ENCODE results near the gene CSNK1G1.

CSNK1G1 gene

GRCh38 chr15:64152507-64153387 is 203.2 kb downstream of the CSNK1G1 start:
- DNase-seq, result no peak

DNA sequence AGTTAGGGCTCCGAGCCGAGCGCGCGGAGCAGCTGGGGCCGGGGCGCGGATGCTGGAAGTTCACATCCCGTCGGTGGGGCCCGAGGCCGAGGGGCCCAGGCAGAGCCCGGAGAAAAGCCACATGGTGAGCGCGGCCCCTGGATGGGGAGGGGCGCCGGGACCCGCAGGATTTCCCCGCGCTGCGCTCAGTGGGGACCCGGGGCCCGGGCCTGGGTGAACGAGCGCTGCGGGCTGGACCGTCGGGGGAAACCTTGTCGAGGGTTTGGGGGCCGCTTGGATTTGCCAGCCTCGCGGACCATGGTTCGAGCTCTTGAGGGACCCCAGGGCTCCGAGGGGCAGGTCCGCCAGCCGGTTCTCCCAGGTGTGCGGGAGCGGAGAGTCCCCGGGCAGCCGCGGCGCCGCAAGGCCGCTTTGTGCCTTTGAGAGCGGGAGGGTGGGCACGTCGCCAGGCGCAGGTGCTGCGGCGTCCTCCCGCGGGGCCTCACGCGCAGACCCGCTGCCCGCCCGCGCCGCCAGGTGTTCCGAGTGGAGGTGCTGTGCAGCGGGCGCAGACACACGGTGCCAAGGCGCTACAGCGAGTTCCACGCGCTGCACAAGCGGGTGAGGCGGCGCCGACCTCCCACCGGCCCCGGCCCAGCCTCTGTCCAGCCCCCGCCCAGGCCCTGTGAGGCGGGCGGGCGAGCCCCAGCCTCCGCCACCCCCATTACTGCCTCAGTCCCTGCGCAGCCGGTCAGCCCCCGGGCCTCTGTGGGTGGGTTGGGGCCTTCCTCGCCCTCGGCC is 204.1 kb downstream of the CSNK1G1 start, which contains the start of gene SNX22:
Gene SNX22, plus strand, starts transcription at position 5 of the 780 bp plus-strand sequence. Its CDS starts 45 bp downstream, at position 50.
- DNase-seq, result no peak

- no peak for DNase-seq
Measured at GRCh38 chr15:64149893-64150578, 205.9 kb downstream of the CSNK1G1 start.

DNA sequence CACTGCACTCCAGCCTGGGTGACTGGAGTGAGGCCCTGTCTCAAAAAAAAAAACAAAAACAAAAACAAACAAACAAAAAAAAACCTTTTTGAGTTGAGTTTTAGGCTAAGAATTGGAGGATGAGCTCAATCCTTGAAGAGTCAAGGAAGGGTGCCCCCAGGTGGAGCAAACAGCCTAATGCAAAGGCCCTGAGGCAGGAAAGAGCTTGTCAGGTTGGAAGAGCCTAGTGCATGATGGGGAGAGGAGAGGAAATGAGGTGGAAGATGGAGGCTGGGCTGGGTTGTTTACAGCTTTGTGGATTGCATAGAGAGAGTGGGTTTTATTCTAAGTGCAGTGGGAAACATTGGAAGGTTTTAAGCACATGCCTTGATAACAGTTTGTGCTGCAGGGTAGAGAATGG is 206.5 kb downstream of the CSNK1G1 start:
- peak; percentile 34 to 41 for DNase-seq

DNA sequence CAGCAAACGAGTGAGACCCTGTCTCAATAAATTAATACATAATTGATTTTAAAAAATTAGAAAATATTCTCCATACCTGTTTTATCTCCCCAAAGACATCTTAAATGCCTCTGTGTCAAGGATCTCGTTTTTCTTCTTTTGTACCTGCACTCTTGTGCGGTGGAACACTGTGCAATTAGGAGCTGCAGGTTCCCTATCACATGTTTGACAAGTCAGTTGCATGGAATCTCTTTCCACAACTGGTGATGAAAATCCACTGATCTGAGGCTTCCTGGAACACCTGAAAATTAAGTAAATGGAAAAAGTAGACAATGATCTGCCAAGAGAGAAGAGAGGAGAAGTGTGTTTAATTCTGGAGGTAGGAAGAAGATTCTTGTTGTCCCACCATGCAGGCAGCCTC is 207.4 kb downstream of the CSNK1G1 start:
- DNase-seq, result no peak

GRCh38 chr15:64148168-64148567 is 207.8 kb downstream of the CSNK1G1 start:
- no peak for DNase-seq

- no peak for DNase-seq
Measured at GRCh38 chr15:64146885-64147681, 208.9 kb downstream of the CSNK1G1 start.

GRCh38 chr15:64146520-64146884 is 209.5 kb downstream of the CSNK1G1 start:
- DNase-seq, result no peak

DNA sequence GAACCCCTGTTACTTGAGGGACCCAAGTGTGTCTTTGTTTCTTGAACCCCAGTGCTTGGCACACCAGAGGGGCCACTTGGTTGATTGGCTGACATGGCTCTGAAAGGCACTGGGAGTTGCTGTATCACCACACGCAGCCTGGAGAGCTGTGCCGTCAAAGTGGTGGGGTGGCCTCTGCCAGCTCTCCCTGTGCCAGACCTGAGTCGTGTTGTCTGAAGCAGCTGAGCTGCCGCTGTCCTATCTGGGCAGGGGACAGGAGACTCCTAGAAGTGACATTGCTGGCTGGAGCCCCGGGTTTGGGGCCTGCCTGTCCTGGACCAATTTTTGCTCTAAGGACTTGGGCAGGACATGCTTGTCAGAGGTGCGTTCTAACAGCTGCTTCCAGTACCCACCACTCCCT is 209.9 kb downstream of the CSNK1G1 start:
- DNase-seq, result no peak

GRCh38 chr15:64144565-64145281 is 211.2 kb downstream of the CSNK1G1 start:
- no peak for DNase-seq

DNA sequence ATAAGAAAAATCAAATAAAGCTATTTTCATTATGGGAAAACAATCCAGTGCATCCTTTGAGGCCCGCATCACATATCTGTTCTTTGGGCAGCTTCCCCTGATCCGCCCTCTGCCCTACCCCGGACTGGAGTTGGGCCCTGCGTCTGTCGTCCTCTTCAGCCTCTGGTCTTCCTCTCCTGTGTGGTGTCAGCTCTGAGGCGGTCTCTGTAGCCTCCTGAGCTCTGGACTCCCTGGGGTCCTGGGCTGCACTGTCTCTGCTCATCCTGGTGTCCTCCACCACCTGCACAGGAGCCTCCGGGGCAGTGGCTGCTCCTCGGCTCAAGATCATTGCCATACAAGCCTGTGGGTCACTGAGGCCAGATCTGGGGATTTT is 211.8 kb downstream of the CSNK1G1 start:
- DNase-seq, result no peak

- no peak for DNase-seq
Measured at GRCh38 chr15:64143276-64143675, 212.7 kb downstream of the CSNK1G1 start.

DNA sequence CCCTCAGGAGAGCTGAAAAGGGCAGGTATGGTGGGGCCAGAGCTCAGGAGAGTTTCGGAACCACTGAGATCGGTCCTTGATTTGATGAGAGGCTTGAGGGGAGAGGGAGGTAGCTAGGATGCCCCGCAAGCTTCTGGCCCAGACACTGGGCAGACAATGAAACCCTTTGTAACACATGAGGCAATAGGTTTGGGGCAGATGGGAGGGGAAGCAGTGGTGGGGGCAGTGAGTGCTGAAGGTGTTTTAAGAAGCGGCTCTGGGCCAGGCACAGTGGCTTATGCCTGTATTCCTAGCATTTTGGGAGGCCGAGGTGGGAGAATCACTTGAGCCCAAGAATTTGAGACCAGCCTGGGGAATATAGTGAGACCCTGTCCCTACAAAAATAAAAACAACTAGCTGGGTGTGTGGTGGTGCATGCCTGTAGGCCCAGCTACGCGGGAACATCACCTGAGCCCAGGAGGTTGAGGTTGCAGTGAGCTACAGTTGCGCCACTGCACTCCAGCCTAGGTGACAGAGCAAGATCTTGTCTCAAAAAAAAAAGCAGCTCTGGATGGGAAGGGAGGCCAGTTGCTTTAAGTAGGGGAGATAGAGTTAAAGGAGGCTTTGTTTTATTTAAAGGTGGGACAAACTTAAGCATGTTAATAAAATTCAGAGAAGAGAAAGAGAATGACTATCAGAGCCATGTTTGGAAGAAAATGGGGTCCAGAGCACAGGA is 214.0 kb downstream of the CSNK1G1 start:
- no peak for DNase-seq

GRCh38 chr15:64138331-64138941 is 217.5 kb downstream of the CSNK1G1 start:
- no peak for DNase-seq

GRCh38 chr15:64137226-64137833 is 218.6 kb downstream of the CSNK1G1 start:
- DNase-seq, result no peak

DNA sequence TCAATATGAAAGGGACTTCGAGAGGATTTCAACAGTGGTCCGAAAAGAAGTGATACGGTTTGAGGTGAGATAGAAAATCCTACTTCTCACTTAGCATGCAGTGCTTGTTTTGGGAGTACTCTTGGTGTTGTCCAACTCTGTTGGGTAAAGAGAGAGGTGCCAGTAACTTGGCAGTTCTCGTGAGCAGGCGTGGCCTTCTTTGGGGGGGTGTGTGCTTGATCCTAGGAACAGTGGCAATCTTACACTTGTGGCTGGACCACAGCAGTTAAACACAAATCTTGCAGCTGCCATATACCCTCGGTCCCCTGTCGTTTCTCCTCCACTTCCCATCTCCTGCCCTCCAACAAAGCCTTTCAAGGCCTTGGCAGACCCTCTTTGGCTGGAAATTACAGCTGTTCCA is 219.6 kb downstream of the CSNK1G1 start:
- no peak for DNase-seq

GRCh38 chr15:64134345-64134829 is 221.6 kb downstream of the CSNK1G1 start:
- DNase-seq, result no peak

GRCh38 chr15:64133623-64134344 is 222.2 kb downstream of the CSNK1G1 start:
- DNase-seq, result no peak

- DNase-seq, result no peak
Measured at GRCh38 chr15:64132217-64132616, 223.8 kb downstream of the CSNK1G1 start.

Data from AML-193 (cell line).